ENCODE data around the gene MGAT3.

MGAT3 gene

GRCh38 chr22:39419911-39420310 lies 36.9 kb upstream of the MGAT3 start:
- no peak for DNase-seq (ENCODE audit: low spot score in 2 of 2)
- no peaks in the 10 kb centered on the region for H3K4me1 ChIP-seq
- no peak overlapping the region for H3K4me3 ChIP-seq
- H3K27me3 ChIP-seq (ENCODE audit: low read depth) = no peaks in the 10 kb centered on the region
- H3K36me3 ChIP-seq (replicated peaks) = peaks cover 41% of the 10 kb centered on the region
- H3K9me3 ChIP-seq = no peaks in the 10 kb centered on the region
- in situ Hi-C loops (cut with MboI; ENCODE audit: low sequenced_read_pairs) = no loop called here

DNA sequence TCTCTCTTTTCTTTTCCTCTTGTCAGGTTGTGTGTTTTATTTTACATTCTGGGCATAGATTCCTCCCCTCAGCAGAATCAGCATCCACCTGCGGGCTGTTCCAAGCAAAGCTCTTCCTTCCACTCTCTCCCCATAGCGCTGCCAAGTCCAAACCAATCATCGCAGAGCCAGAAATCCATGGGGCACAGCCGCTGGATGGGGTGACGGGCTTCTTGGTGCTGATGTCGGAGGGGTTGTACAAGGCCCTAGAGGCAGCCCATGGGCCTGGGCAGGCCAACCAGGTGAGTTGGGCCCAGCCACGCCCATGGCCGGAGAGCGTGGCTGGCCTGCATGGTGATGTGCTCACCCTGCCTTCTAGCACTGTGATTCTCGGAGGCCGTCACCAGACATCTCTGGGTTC lies 35.1 kb upstream of the MGAT3 start:
- in situ Hi-C loops (cut with MboI; ENCODE audit: low sequenced_read_pairs) = no loop called here
- peaks cover 45% of the 10 kb centered on the region for H3K36me3 ChIP-seq (replicated peaks)

DNA sequence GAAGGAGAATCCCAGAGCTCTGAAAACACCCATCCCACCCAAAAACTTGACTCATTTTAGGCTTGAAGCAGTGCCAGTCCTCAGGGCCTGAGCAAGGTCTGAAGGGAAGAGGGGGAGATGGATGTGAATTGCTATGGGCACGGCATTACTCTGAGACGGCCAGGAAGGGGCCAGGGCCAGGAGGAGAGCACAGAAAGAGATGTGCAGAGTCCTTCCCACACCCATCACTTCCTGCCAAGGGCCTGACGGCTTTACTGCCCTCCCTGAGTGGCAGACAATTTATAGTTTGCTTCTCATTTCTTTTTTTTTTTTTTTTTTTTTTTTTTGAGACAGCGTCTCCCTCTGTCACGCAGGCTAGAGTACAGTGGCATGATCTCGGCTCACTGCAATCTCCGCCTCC lies 34.7 kb upstream of the MGAT3 start:
- Histone ChIP-seq H3K4me1 (no peaks in the 10 kb centered on the region), H3K9me3 (no peaks in the 10 kb centered on the region), H3K36me3 (replicated peaks) (peaks cover 45% of the 10 kb centered on the region), H3K27me3 (ENCODE audit: low read depth) (no peaks in the 10 kb centered on the region), H3K4me3 (no peak overlapping the region)
- in situ Hi-C loops (cut with MboI; ENCODE audit: low sequenced_read_pairs) = no loop called here
- DNase-seq (ENCODE audit: low spot score in 2 of 2) = no peak

More for the DNA sequence above, 35.1 kb upstream of the MGAT3 start:
- Histone ChIP-seq H3K4me3 (no peak overlapping the region), H3K27me3 (ENCODE audit: low read depth) (no peaks in the 10 kb centered on the region), H3K9me3 (no peaks in the 10 kb centered on the region), H3K4me1 (no peaks in the 10 kb centered on the region)
- no peak for DNase-seq (ENCODE audit: low spot score in 2 of 2)

- peaks cover 49% of the 10 kb centered on the region for H3K36me3 ChIP-seq (replicated peaks)
- H3K4me1 ChIP-seq = no peaks in the 10 kb centered on the region
- in situ Hi-C loops (cut with MboI; ENCODE audit: low sequenced_read_pairs) = no loop called here
- no peak for DNase-seq (ENCODE audit: low spot score in 2 of 2)
- H3K27me3 ChIP-seq (ENCODE audit: low read depth) = no peaks in the 10 kb centered on the region
- no peak overlapping the region for H3K4me3 ChIP-seq
- H3K9me3 ChIP-seq = no peaks in the 10 kb centered on the region
Measured at GRCh38 chr22:39422721-39423120, 34.1 kb upstream of the MGAT3 start.

GRCh38 chr22:39423976-39424375 lies 32.8 kb upstream of the MGAT3 start:
- H3K27me3 ChIP-seq (ENCODE audit: low read depth) = no peaks in the 10 kb centered on the region
- in situ Hi-C loops (cut with MboI; ENCODE audit: low sequenced_read_pairs) = no loop called here
- H3K36me3 ChIP-seq (replicated peaks) = peaks cover 52% of the 10 kb centered on the region
- no peaks in the 10 kb centered on the region for H3K4me1 ChIP-seq
- no peak overlapping the region for H3K4me3 ChIP-seq
- H3K9me3 ChIP-seq = no peaks in the 10 kb centered on the region
- DNase-seq (ENCODE audit: low spot score in 2 of 2) = no peak

- in situ Hi-C loops (cut with MboI; ENCODE audit: low sequenced_read_pairs) = no loop called here
- Histone ChIP-seq H3K4me3 (no peak overlapping the region), H3K36me3 (replicated peaks) (peaks cover 44% of the 10 kb centered on the region), H3K9me3 (no peaks in the 10 kb centered on the region), H3K27me3 (ENCODE audit: low read depth) (no peaks in the 10 kb centered on the region), H3K4me1 (no peaks in the 10 kb centered on the region)
- DNase-seq (ENCODE audit: low spot score in 2 of 2) = no peak
Measured at GRCh38 chr22:39426380-39427043, 30.3 kb upstream of the MGAT3 start.

DNA sequence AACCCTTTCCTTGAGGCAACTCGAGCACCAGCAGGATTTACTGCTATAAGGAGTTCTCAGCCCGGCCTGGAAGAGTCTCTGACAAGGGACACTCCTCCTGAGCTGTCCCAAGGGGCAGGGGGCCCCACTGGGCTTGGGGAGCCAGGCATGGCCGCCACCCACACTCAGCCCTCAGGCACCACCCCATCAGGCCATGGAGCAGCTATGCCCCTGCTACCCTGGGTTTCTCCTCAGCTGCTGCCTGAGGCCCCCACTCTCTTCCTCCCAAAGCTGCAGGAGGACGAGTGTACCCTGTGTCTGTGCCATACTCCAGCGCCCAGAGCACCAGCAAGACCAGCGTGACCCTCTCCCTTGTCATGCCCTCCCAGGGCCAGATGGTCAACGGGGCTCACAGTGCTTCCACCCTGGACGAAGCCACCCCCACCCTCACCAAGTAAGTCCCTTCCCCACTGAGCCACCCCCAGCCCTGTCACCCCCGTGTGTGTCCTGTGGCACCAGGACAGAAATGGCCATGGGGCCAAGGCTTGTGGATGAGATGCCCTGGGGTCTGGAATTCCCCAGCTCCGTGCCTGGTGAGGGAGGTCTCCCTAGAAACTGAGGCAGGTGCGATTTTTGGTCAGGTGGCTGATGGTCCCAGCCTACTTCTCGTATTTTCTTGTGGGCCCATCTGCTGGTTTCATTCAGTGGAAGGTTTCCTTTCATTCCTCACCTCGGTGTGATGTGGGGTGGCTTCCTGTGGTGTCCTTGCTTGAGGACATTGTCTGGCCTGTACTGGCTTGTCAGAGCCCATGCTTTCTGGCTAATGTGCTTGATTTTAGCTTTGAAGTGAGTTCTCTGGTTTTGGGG lies 28.8 kb upstream of the MGAT3 start:
- no peak for DNase-seq (ENCODE audit: low spot score in 2 of 2)
- no peaks in the 10 kb centered on the region for H3K27me3 ChIP-seq (ENCODE audit: low read depth)
- no peaks in the 10 kb centered on the region for H3K4me1 ChIP-seq
- no peak overlapping the region for H3K4me3 ChIP-seq
- H3K9me3 ChIP-seq = no peaks in the 10 kb centered on the region
- H3K36me3 ChIP-seq (replicated peaks) = peaks cover 46% of the 10 kb centered on the region
- in situ Hi-C loops (cut with MboI; ENCODE audit: low sequenced_read_pairs) = no loop called here

- Histone ChIP-seq H3K36me3 (replicated peaks) (peaks cover 46% of the 10 kb centered on the region), H3K27me3 (ENCODE audit: low read depth) (no peaks in the 10 kb centered on the region), H3K4me1 (no peaks in the 10 kb centered on the region), H3K9me3 (no peaks in the 10 kb centered on the region), H3K4me3 (no peak overlapping the region)
- in situ Hi-C loops (cut with MboI; ENCODE audit: low sequenced_read_pairs) = no loop called here
- no peak for DNase-seq (ENCODE audit: low spot score in 2 of 2)
Measured at GRCh38 chr22:39428597-39429071, 28.2 kb upstream of the MGAT3 start.

GRCh38 chr22:39429186-39429585 lies 27.6 kb upstream of the MGAT3 start:
- Histone ChIP-seq H3K36me3 (replicated peaks) (peaks cover 43% of the 10 kb centered on the region), H3K4me3 (no peak overlapping the region), H3K4me1 (no peaks in the 10 kb centered on the region), H3K27me3 (ENCODE audit: low read depth) (no peaks in the 10 kb centered on the region), H3K9me3 (no peaks in the 10 kb centered on the region)
- DNase-seq (ENCODE audit: low spot score in 2 of 2) = no peak
- in situ Hi-C loops (cut with MboI; ENCODE audit: low sequenced_read_pairs) = no loop called here

DNA sequence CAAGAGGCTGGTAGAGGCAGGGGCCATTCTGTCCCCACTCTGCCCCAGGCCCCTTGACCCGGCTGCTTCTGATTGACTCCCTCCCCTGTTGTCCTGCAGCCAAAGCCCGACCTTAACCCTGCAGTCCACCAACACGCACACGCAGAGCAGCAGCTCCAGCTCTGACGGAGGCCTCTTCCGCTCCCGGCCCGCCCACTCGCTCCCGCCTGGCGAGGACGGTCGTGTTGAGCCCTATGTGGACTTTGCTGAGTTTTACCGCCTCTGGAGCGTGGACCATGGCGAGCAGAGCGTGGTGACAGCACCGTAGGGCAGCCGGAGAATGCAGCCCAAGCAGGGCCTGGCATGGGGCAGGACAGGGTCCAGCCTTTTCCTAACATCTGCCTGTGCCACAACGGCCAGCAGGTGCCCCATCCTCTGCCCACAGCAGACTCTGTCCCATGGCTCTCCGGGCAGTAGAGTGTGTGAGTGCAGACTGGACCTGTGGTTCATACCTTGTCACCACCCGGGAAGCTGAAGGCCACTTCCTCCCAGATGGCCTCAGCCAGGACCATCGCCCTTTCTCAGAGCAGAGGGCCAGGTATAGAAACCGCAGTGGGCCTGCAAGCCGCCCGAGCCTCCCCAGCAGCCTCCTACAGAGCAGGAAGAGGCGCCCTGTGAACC lies 26.8 kb upstream of the MGAT3 start:
- Histone ChIP-seq H3K36me3 (replicated peaks) (peaks cover 42% of the 10 kb centered on the region), H3K4me1 (no peaks in the 10 kb centered on the region), H3K4me3 (no peak overlapping the region), H3K27me3 (ENCODE audit: low read depth) (no peaks in the 10 kb centered on the region), H3K9me3 (no peaks in the 10 kb centered on the region)
- DNase-seq (ENCODE audit: low spot score in 2 of 2) = no peak
- in situ Hi-C loops (cut with MboI; ENCODE audit: low sequenced_read_pairs) = no loop called here

DNA sequence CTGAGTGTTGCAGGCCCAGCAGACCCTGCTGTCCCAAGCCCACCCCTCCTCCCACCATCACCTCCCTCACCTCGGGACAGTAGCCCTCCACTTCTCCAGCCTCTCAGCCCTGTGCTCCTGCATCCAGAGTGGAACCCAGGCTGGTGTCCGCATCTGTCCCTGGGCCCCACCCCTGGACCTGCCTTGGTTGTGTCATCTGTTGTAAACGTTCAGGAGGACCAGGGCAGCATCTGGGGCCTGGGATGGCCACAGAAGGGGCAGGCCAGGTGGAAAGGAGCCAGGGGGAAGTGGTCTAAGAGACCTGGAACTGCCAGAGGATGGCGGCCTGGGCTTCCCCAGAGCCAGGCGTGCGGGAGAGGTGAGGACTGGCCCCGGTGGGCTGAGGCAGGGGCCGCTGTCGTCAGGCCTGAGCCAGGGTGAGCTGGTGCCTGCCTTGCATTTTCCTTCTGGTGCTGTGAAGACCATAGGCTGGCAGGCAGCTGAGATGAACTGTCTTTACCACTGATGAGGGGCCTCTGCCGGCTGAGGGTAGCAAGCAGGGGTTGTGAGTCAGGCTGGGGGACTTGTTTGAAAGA lies 26.1 kb upstream of the MGAT3 start:
- Histone ChIP-seq H3K4me3 (no peak overlapping the region), H3K27me3 (ENCODE audit: low read depth) (no peaks in the 10 kb centered on the region), H3K36me3 (replicated peaks) (peaks cover 42% of the 10 kb centered on the region), H3K9me3 (no peaks in the 10 kb centered on the region), H3K4me1 (no peaks in the 10 kb centered on the region)
- DNase-seq (ENCODE audit: low spot score in 2 of 2) = no peak
- in situ Hi-C loops (cut with MboI; ENCODE audit: low sequenced_read_pairs) = no loop called here

DNA sequence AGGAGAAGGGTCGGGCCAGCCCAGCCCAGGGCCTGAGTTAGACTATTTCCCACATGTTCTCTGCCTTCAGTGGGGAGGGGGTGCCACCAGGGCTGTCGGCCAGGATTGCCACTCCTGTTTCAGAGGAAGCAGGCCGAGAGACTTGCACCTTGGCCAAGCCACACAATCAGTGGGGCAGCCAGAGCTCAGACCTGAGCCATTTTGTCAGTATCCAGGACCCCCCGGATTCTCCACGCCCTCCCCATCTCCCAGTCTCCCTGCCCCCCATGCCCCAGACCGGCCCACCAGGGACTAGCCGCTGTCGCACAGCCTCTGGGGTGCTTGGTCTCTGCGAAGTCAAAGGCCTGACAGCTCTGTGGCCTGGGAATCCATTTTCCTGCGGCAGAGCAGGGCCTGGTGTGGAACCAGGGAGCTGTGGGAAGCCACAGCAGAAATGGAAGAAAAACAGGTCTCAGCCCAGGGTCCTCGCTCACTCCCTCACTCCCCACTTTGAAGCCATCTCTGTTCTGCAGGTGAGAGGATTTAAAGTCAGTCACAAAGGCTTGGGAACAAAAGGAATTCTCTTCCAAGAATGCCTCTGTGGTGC lies 25.5 kb upstream of the MGAT3 start:
- Histone ChIP-seq H3K4me3 (no peak overlapping the region), H3K27me3 (ENCODE audit: low read depth) (no peaks in the 10 kb centered on the region), H3K4me1 (no peaks in the 10 kb centered on the region), H3K9me3 (no peaks in the 10 kb centered on the region), H3K36me3 (replicated peaks) (peaks cover 39% of the 10 kb centered on the region)
- in situ Hi-C loops (cut with MboI; ENCODE audit: low sequenced_read_pairs) = no loop called here
- DNase-seq (ENCODE audit: low spot score in 2 of 2) = no peak

- in situ Hi-C loops (cut with MboI; ENCODE audit: low sequenced_read_pairs) = no loop called here
- H3K36me3 ChIP-seq (replicated peaks) = peaks cover 34% of the 10 kb centered on the region
- H3K4me1 ChIP-seq = no peaks in the 10 kb centered on the region
Measured at GRCh38 chr22:39431821-39432251, 25.0 kb upstream of the MGAT3 start.

More at GRCh38 chr22:39431821-39432251, 25.0 kb upstream of the MGAT3 start:
- Histone ChIP-seq H3K9me3 (no peaks in the 10 kb centered on the region), H3K27me3 (ENCODE audit: low read depth) (no peaks in the 10 kb centered on the region), H3K4me3 (no peak overlapping the region)
- no peak for DNase-seq (ENCODE audit: low spot score in 2 of 2)

Data from HAP-1 (cell line).